ENCODE measurements around the gene TREM1.

- TF ChIP-seq CTCF (IDR thresholded peaks at IDR 0.05) (no peak), POLR2A (IDR thresholded peaks at IDR 0.05) (no peak)
Observed at GRCh38 chr6:41231246-41231645, 55.2 kb downstream of the TREM1 start.
